ENCODE measurements around the gene HELT. TPM values are rescaled to one million over a fixed set of nuclear protein-coding genes. Genes with fewer than 3 reads are reported as not detected.

The HELT gene
- total RNA-seq, 1 donor: not detected

GRCh38 chr4:185016946-185017758, 1.1 kb upstream of the HELT start:
- Histone ChIP-seq H3K27me3 (ENCODE audit: insufficient read depth, low read length) (peaks cover 93% of the 10 kb centered on the region), H3K4me1 (ENCODE audit: insufficient read depth, low read length) (no peaks in the 10 kb centered on the region), H3K9me3 (ENCODE audit: low read depth, low read length) (no peaks in the 10 kb centered on the region), H3K4me3 (ENCODE audit: low read length) (no peak overlapping the region)

- H3K27me3 ChIP-seq (ENCODE audit: insufficient read depth, low read length): peaks cover 96% of the 10 kb centered on the region
- no peak overlapping the region for H3K4me3 ChIP-seq (ENCODE audit: low read length)
- no peaks in the 10 kb centered on the region for H3K9me3 ChIP-seq (ENCODE audit: low read depth, low read length)
- H3K4me1 ChIP-seq (ENCODE audit: insufficient read depth, low read length): no peaks in the 10 kb centered on the region
Measured at GRCh38 chr4:185018834-185019455, 655 bp downstream of the HELT start.

- no peak overlapping the region for H3K4me3 ChIP-seq (ENCODE audit: low read length)
- no peaks in the 10 kb centered on the region for H3K4me1 ChIP-seq (ENCODE audit: insufficient read depth, low read length)
- H3K9me3 ChIP-seq (ENCODE audit: low read depth, low read length): no peaks in the 10 kb centered on the region
- peaks cover 96% of the 10 kb centered on the region for H3K27me3 ChIP-seq (ENCODE audit: insufficient read depth, low read length)
Measured at GRCh38 chr4:185019456-185020292, 1.4 kb downstream of the HELT start.

- Histone ChIP-seq H3K27me3 (ENCODE audit: insufficient read depth, low read length) (peaks cover 97% of the 10 kb centered on the region), H3K4me1 (ENCODE audit: insufficient read depth, low read length) (no peaks in the 10 kb centered on the region)
Measured at GRCh38 chr4:185020293-185020808, 2.1 kb downstream of the HELT start.

GRCh38 chr4:185020863-185021761, 2.8 kb downstream of the HELT start:
- no peaks in the 10 kb centered on the region for H3K4me1 ChIP-seq (ENCODE audit: insufficient read depth, low read length)
- no peaks in the 10 kb centered on the region for H3K9me3 ChIP-seq (ENCODE audit: low read depth, low read length)
- no peak overlapping the region for H3K4me3 ChIP-seq (ENCODE audit: low read length)
- H3K27me3 ChIP-seq (ENCODE audit: insufficient read depth, low read length): peaks cover 92% of the 10 kb centered on the region

More at GRCh38 chr4:185020293-185020808, 2.1 kb downstream of the HELT start:
- no peak overlapping the region for H3K4me3 ChIP-seq (ENCODE audit: low read length)
- no peaks in the 10 kb centered on the region for H3K9me3 ChIP-seq (ENCODE audit: low read depth, low read length)

GRCh38 chr4:185023471-185023870, 5.2 kb downstream of the HELT start:
- Histone ChIP-seq H3K4me3 (ENCODE audit: low read length) (no peak overlapping the region), H3K27me3 (ENCODE audit: insufficient read depth, low read length) (peaks cover 73% of the 10 kb centered on the region), H3K4me1 (ENCODE audit: insufficient read depth, low read length) (no peaks in the 10 kb centered on the region), H3K9me3 (ENCODE audit: low read depth, low read length) (no peaks in the 10 kb centered on the region)

GRCh38 chr4:185028625-185029024, 10.3 kb downstream of the HELT start:
- peaks cover 35% of the 10 kb centered on the region for H3K27me3 ChIP-seq (ENCODE audit: insufficient read depth, low read length)
- H3K9me3 ChIP-seq (ENCODE audit: low read depth, low read length): no peaks in the 10 kb centered on the region
- H3K4me3 ChIP-seq (ENCODE audit: low read length): no peak overlapping the region
- no peaks in the 10 kb centered on the region for H3K4me1 ChIP-seq (ENCODE audit: insufficient read depth, low read length)

- no peaks in the 10 kb centered on the region for H3K4me1 ChIP-seq (ENCODE audit: insufficient read depth, low read length)
- H3K27me3 ChIP-seq (ENCODE audit: insufficient read depth, low read length): peaks cover 15% of the 10 kb centered on the region
- no peaks in the 10 kb centered on the region for H3K9me3 ChIP-seq (ENCODE audit: low read depth, low read length)
- no peak overlapping the region for H3K4me3 ChIP-seq (ENCODE audit: low read length)
Measured at GRCh38 chr4:185031611-185032010, 13.3 kb downstream of the HELT start.

GRCh38 chr4:185033072-185033471, 14.8 kb downstream of the HELT start:
- Histone ChIP-seq H3K9me3 (ENCODE audit: low read depth, low read length) (no peaks in the 10 kb centered on the region), H3K4me3 (ENCODE audit: low read length) (no peak overlapping the region), H3K4me1 (ENCODE audit: insufficient read depth, low read length) (no peaks in the 10 kb centered on the region)

GRCh38 chr4:185033950-185034349, 15.7 kb downstream of the HELT start:
- H3K27me3 ChIP-seq (ENCODE audit: insufficient read depth, low read length): peaks cover 18% of the 10 kb centered on the region
- no peak overlapping the region for H3K4me3 ChIP-seq (ENCODE audit: low read length)
- no peaks in the 10 kb centered on the region for H3K9me3 ChIP-seq (ENCODE audit: low read depth, low read length)
- H3K4me1 ChIP-seq (ENCODE audit: insufficient read depth, low read length): no peaks in the 10 kb centered on the region

More at GRCh38 chr4:185033072-185033471, 14.8 kb downstream of the HELT start:
- peaks cover 15% of the 10 kb centered on the region for H3K27me3 ChIP-seq (ENCODE audit: insufficient read depth, low read length)

- Histone ChIP-seq H3K27me3 (ENCODE audit: insufficient read depth, low read length) (peaks cover 11% of the 10 kb centered on the region), H3K9me3 (ENCODE audit: low read depth, low read length) (no peaks in the 10 kb centered on the region), H3K4me3 (ENCODE audit: low read length) (no peak overlapping the region), H3K4me1 (ENCODE audit: insufficient read depth, low read length) (peaks cover 7% of the 10 kb centered on the region)
Measured at GRCh38 chr4:185035284-185035683, 17.0 kb downstream of the HELT start.

- Histone ChIP-seq H3K9me3 (ENCODE audit: low read depth, low read length) (no peaks in the 10 kb centered on the region), H3K4me3 (ENCODE audit: low read length) (no peak overlapping the region), H3K4me1 (ENCODE audit: insufficient read depth, low read length) (peaks cover 7% of the 10 kb centered on the region), H3K27me3 (ENCODE audit: insufficient read depth, low read length) (peaks cover 15% of the 10 kb centered on the region)
Measured at GRCh38 chr4:185036019-185036418, 17.7 kb downstream of the HELT start.

- Histone ChIP-seq H3K27me3 (ENCODE audit: insufficient read depth, low read length) (peaks cover 12% of the 10 kb centered on the region), H3K4me1 (ENCODE audit: insufficient read depth, low read length) (peaks cover 7% of the 10 kb centered on the region), H3K9me3 (ENCODE audit: low read depth, low read length) (no peaks in the 10 kb centered on the region), H3K4me3 (ENCODE audit: low read length) (no peak overlapping the region)
Measured at GRCh38 chr4:185036842-185037241, 18.6 kb downstream of the HELT start.

Measured in mononuclear cell (primary cell).